LHCN-M2 (cell line): ENCODE results near the gene GCDH. TPM values are rescaled to one million over a fixed set of nuclear protein-coding genes. Genes with fewer than 3 reads are reported as not detected.
"Not testable (repeated sequence)": the region's sequence is repeated elsewhere in the genome, so short reads cannot be mapped to it uniquely, and the experiment has no call there.

Experiments used
- DNase-seq: peaks from one replicate; pipeline ENCODE4 v3.0.0-alpha.2; 2012; ENCODE audit warnings: low read depth
- polyA plus RNA-seq: library from polyadenylated mRNA; unstranded; fragments of >200 nt; gene quantifications from one replicate; pipeline ENCODE4 v1.2.1, GENCODE V29; 2012; ENCODE audit warnings: missing spikeins
- total RNA-seq: library from RNA; depleted of rRNA; stranded (reverse); fragments of >200 nt; gene quantifications from 2 replicates; pipeline ENCODE4 v1.2.3, GENCODE V29; 2014; rRNA removed

GCDH gene
- 24.6 and 31.9 TPM in 2 replicates for total RNA-seq
- polyA plus RNA-seq, result 19.2 TPM

DNA sequence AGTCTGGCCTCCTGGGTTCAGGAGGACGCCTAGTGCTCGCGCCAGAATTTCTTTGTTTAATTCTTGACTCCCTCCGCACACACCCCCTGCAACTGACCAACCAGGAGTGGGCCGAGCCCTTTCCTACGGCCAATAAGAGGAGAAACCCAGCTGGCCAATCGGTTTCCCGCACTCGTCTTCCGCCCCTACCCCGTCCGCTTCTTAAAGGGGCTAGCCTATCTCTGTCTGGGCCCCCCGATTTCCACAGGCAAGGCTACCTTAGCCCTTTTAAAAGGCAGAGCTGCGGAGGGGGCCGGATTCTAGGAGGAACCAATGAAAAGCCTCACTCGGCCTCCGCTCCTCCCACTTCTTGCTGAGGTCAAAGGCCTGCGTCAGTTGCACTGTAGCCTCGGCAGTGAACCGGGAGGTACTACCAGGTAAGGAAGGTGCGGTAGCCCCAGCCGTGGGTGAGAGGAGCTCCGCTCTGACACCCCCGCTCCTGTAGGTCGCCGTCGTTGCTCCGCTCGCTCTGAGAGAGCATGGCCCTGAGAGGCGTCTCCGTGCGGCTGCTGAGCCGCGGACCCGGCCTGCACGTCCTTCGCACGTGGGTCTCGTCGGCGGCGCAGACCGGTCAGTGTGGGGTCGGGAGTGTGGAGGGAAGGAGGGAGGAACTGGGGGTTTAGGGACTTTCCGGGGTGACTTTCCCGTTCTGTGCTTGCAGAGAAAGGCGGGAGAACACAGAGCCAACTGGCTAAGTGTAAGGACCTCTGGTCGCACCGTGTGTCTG, at the start of gene GCDH:
Gene GCDH (plus strand): TSS at position 374 of the 766 bp plus-strand sequence. CDS start 145 bp downstream, at position 519.
- DNase-seq, result peak; percentile 98

DNA sequence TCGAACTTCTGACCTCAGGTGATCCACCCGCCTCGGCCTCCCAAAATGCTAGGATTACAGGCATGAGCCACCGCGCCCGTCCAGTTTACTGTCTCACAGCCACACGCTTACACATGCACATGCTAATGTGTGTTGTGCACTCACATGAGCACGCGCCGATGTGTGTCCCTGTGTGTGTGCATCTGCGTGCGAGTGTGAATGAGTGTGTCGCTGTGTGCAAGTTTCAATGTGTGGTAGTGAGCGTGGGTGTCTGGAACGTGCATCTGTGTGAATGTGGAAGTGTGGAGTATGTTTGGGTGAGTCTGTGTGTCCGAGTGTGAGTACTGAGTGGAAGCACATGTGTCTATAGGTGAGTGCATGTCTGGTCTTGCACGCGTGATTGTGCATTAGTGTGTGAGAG, 48.4 kb upstream of the GCDH start:
- DNase-seq, result no peak

DNA sequence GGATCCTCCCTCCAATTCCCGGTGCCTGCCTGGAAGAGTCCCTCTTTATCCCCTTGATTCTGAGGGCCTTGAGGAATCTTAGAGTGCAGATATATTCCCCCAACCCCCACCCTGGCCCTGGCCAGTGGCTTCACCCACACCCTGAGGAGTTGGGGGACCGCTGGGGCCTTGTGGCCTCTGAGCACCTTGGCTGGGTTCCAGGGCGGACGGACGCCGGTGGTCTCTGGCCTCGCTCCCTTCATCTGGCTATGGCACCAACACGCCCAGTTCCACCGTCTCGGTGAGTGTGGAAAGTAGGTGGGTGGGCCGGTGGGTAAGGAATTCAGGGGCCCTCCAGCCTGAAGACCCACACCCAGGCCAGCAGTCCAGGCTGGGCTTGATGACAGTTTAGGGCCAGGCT, 47.6 kb upstream of the GCDH start:
- no peak for DNase-seq

DNA sequence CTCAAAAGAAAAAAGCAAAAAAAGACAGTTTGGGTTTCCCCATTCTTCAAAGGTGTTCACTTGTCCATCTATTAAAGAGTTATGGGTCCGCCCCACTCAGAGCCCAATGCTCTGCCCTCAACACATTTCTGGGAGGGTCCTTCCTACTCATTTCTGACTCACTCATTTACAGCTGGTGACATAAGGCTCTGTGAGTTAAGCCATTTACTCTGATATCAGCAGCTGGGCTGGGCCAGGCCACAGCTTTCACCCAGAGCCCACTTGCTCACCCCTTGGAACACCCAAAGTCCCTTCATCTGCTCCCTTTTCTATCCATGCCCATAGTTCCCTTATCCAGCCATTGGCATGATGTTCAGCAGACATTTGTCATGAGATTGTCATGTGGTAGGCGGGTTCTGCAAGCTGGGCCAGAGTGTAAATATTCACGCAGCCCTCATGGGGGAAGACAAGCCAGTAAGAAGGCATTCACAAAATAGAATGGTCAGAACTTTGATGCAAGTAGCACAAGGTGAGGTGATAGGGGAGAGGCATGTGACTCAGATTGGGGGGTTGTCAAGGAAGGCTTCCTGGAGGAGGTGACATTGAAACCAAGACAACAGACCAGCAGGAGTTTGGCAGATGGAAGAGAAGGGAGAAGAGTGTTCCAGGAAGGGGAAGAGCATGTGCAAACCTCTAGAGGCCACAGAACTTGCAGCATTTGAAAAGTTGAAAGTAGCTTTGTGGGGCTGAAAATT, 46.8 kb upstream of the GCDH start:
- DNase-seq, result no peak

DNA sequence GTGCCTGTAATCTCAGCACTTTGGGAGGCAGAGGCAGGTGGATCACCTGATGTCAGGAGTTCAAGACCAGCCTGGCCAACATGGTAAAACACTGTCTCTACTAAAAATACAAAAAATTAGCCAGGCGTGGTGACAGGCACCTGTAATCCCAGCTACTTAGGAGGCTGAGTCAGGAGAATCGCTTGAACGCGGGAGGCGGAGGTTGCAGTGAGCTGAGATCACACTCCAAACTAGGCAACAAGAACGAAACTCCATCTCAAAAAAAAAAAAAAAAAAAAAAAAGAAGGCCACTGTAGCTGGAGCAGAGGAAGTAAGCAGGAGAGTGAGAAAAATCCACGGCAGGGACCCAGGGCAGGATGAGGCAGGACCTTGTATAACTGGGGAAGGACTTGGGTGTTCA, 44.3 kb upstream of the GCDH start:
- not testable (repeated sequence) for DNase-seq

DNA sequence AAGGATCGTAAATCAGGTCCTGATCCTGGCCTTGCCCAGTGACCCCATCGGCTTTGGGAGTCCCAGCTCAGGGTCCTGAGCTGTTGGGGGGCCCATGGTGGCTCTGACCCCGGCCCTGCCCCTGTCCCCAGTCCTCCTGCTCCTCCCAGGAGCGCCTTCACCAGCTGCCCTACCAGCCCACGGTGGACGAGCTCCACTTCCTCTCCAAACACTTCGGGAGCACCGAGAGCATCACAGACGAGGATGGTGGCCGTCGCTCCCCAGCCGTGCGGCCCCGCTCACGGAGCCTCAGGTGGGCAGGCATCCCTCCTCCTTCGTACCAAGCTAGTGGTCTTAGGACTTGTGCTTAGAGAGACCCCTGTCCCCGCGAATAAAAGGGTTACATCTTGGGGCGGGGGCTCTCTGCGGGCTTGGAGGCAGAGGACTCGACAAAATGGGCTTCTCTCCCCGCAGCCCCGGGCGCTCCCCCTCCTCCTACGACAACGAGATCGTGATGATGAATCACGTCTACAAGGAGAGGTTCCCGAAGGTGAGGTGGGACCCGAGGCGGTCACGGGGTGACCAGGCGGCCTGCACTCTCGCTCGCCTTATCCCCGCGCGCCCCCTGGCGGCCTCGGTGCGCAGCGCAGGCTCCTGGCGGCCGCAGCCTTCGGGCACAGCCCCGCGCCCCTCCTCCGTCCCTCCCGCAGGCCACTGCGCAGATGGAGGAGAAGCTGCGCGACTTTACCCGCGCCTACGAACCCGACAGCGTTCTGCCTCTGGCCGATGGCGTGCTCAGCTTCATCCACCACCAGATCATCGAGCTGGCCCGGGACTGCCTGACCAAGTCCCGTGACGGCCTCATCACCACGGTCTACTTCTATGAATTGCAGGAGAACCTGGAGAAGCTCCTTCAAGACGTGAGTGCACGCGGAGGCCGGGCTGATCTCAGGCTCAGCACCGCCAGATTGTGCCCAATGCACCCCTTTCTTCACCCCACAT, 43.5 kb upstream of the GCDH start:
- DNase-seq, result peak; percentile 64

DNA sequence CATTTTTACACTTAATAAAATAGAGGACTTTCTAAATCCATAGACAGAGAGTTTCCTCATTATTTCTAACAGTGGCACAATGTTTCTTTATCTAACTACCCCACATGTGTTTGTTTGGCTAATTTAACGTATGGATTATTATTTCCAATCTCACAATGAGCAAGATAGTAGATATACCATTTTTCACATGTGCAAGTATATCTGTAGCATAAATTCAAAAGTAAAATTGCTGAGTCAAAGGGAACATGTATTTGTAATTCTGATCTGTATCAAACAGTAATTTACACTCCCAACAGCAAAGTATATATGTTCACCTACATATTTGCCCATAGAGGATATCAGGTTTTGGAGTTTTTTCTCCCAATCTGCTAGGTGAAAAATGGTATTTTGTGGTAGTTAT, 34.3 kb upstream of the GCDH start:
- DNase-seq, result no peak

DNA sequence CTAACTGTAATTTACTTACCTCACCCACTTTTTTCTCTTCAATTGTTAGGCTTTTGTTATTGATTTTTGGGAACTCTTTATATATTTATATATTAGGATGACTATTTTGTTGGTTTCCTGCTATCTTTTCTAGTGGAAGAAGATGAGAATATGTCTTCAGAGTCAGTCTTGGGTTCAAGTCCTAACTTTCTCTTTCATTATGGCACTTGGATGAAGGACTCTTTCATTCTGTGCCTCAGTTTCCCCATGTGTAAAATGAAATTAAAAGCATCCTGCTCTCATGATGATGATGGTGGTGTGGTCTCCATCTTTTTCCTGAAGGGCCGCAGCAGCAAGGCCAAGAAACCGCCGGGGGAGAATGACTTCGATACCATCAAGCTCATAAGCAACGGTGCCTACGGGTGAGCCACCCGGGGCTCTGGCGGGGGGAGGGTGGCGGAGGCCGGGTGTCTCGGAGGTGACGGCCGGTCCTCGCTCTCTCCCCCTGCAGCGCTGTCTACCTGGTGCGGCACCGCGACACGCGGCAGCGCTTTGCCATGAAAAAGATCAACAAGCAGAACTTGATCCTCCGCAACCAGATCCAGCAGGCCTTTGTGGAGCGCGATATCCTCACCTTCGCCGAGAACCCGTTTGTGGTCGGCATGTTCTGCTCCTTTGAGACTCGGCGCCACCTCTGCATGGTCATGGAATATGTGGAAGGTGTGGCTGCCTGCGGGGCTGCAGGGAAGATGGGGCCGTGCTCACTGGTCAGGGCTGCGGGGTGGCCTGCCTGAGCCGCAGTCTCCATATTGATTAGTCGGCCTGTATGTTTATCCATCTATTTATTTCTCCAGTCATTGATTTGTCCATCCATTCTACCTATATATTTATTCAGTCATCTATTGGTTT, 32.7 kb upstream of the GCDH start:
- no peak for DNase-seq

DNA sequence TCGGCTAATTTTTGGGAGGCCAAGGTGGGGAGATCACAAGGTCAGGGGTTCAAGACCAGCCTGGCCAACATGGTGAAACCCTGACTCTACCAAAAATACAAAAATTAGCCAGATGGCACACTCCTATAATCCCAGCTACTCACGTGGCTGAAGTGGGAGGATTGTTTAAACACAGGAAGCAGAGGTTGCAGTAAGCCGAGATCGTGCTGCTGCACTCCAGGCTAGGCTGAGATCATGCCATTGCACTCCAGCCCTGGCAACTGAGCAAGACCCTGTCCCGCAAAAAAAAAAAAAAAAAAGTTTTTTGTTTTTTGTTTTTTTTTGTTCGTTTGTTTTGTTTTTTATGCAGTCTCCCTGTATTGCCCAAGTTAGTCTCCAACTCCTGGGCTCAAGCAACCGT, 31.4 kb upstream of the GCDH start:
- no peak for DNase-seq

DNA sequence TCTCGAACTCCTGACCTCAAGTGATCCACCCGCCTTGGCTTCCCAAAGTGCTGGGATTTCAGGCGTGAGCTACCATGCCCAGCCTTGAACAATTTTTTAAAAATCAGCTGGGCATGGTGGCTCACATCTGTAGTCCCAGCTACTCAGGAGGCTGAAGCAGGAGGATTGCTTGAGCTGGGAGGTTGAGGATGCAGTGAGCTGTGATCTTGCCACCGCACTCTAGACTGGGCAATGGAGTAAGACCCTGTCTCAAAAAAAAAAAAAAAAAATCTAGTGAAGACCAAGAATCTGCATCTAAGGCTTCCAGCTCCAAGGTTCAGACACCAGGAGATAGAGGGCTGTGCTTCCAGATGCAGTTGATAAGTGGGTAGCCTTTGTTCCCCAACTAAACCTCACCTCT, 26.8 kb upstream of the GCDH start:
- DNase-seq, result no peak

DNA sequence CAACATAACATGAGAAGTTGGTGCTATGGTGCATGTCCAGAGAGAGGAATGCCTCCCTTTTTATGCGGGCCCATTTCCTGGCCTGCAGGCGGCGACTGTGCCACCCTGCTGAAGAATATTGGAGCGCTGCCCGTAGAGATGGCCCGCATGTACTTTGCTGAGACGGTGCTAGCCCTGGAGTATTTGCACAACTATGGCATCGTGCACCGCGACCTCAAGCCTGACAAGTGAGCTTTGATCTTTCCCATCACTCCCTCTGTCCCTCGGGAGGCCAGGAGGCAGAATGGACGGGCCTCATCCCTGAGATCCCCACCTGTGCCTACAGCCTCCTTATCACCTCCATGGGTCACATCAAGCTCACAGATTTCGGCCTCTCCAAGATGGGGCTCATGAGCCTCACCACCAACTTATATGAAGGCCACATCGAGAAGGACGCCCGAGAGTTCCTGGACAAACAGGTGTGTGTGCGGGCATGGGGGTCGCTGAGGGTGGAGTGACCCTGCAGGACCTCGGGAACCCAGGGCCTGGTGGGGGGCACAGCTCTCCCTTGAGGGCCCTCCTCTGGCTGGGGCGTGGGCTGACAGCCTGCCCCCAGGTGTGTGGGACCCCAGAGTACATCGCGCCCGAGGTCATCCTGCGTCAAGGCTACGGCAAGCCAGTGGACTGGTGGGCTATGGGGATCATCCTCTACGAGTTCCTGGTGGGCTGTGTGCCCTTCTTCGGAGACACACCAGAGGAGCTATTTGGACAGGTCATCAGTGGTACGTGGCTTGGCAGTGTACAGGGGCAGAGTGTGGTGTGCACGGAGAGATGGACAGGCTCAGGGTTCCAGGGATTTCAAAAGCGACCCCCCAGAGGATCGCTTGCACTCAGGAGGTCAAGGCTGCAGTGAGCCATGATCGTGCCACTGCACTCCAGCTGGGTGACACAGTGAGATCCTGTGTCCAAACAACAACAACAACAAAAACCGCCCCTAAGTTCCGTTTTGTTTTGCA, 25.9 kb upstream of the GCDH start:
- DNase-seq, result no peak

DNA sequence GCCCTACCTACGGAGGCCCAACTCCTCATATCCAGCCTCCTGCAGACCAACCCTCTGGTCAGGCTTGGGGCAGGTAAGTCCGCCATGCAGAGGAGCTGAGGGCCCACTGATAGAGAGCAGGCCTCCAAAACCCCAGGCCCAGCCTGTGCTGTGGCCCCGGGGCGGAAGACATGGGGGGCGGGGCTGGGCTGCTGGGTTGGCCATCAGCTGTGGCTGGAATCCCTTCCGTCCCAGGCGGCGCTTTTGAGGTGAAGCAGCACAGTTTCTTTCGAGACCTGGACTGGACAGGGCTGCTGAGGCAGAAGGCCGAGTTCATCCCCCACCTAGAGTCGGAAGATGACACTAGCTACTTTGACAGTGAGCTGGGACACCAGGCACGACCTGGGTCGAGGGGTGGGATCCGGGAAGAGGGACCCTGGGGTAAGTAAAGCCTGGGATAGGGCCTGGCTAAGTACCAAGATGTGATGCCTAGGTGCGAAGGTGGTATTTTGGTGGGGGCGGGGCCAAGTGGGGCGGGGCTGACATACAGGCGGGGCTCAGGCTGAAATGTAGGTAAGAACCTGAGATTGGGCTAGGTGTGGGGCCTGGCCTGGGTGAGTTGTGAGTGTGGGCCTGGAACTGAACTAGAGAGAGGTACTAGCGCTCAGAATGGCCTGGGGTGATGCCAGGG, 25.1 kb upstream of the GCDH start:
- DNase-seq, result no peak

DNA sequence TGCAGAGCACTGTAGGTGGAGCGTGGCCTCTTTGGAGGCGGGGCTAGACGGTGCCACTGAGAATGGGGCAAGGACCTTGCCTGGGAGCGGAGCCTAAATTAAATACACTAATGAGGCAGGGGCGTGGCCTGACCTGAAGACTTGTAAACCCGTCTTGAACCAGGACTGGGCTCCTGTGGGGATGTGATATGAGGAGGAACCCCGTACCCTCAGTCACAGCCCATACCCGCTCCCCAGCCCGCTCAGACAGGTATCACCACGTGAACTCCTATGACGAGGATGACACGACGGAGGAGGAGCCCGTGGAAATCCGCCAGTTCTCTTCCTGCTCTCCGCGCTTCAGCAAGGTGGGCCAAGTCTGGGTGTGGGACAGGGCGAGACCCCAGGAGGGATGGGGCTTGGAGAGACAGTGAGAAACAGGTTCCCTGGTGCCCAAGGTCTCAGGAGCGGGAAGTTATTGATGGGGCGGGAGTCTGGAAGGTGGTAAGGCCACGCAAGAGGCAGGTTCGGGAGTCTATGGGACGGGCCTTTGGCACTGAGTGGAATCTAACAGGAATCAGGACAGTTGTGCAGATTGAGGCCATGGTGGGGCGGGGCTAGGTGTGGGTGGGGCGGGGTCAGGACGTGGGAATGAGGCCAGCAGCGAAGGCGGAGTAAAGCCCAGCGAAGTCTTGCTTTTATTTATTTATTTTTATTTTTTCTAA, 24.4 kb upstream of the GCDH start:
- DNase-seq, result no peak

DNA sequence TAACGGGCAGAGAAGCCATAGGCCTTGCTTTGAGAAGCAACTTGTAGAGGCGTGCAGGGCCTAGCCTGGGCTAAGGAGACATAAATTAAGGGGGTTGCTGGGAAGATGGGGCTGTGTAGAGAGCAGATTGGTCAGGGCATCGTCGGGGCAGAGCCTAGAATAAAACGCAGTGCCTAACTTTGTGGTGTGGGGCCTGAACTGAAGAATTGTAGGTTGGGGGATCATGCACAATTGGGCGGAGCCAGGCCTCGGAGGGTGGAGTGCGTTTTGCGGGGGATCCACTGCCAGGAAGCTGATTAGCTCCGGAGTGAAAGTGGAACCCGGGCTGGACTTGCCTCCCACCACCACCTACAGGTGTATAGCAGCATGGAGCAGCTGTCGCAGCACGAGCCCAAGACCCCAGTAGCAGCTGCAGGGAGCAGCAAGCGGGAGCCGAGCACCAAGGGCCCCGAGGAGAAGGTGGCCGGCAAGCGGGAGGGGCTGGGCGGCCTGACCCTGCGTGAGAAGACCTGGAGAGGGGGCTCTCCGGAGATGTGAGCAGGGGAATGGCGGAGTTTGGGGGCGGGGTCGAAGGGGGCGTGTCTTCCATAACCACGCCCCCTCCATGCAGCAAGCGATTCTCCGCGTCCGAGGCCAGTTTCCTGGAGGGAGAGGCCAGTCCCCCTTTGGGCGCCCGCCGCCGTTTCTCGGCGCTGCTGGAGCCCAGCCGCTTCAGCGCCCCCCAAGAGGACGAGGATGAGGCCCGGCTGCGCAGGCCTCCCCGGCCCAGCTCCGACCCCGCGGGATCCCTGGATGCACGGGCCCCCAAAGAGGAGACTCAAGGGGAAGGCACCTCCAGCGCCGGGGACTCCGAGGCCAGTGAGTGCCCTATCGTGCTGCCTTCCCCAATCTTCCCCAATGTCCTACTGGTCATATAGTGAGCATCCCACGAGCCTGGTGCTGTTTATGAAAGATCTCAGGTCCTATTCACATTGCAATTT, 23.6 kb upstream of the GCDH start:
- DNase-seq, result no peak

DNA sequence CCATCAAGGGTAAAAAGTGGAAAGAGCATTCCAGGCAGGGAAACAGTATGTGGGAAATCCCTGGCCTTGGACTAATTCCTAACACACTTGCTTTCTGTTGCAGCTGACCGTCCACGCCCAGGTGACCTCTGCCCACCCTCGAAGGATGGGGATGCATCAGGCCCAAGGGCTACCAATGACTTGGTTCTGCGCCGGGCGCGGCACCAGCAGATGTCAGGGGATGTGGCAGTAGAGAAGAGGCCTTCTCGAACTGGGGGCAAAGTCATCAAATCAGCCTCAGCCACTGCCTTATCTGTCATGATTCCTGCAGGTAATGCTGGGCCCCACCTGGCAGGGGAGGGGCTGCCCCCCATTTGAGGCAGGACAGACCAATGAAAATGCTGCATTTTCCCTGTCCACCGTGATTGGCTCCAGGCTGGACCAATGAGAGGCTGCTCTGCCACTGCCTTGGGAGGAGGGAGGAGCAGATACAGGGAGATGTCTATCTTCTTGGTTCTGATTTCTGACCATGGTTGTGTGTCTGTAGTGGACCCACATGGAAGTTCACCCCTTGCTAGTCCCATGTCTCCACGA, 22.3 kb upstream of the GCDH start:
- no peak for DNase-seq

DNA sequence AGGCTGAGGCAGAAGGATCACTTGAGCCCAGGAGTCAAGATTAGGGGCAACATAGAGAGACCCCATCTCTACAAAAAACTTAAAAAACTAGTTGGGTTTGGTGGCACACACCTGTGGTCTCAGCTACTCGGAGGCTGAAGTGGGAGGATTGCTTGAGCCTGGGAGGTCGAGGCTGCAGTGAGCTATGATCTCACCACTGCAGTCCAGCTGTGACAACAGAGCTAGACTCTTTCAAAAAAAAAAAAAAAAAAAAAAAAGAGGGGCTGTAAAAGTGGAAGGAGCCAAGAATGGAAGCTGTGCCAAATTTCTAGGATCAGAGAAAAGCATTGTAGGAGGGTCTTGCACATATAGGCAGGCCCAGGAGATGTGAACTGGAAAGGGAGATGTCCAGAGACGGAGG, 19.3 kb upstream of the GCDH start:
- no peak for DNase-seq

DNA sequence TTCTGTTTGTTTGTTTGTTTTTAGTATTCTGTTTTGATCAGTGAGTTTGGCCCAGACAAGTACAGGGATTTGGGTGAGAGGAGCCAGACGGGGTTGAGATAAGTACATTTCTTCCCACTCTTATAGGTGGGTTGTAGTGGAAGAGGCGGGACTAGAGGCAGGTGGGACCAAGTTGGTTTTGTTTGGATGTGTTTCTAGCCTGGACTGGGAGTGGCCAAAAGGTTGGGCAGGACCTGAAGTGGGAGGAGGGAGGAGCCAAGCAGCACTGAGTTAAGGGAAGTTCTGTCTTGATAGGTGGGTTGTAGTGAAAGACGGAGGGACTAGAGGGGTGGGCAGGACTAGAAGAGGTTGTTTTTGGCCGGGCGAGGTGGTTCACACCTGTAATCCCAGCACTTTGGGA, 18.7 kb upstream of the GCDH start:
- no peak for DNase-seq
